HCT116 (cell line): ENCODE data around the gene UBE2O. TPM values are rescaled to one million over a fixed set of nuclear protein-coding genes. Genes with fewer than 3 reads are reported as not detected.

ENCODE experiments used
- ATAC-seq: fragments of 200-7000 bp; cut with Tn5 transposase; 2 replicates; pipeline ENCODE4 v1.9.1; 2020; ENCODE audit warnings: mild to moderate bottlenecking, moderate library complexity
- BruUV-seq: library from RNA; stranded (reverse); fragments of 400-500 nt; replicated peaks from 2 replicates; lab custom pipeline; 2021; lab: Mats Ljungman, UMichigan
- CTCF ChIA-PET: fragments of 300-600 bp; sonication (Branson Sonifier 250); formaldehyde crosslinking; loops from one replicate; lab custom pipeline; 2021; ENCODE audit warnings: antibody characterized with exemption; lab: Charles Lee
- POLR2A ChIA-PET: fragments of 300-600, 350-600 bp; sonication (Branson Sonifier 250); formaldehyde crosslinking; loops from one replicate; lab custom pipeline; 2021; ENCODE audit warnings: antibody characterized with exemption; lab: Charles Lee
- RAD21 ChIA-PET, 2 experiments: fragments of 300-600 bp; sonication (Branson Sonifier 250); formaldehyde crosslinking; loops; one replicate each; lab custom pipeline; 2023; ENCODE audit warnings: low total read pairs in 2 of 2; ENCODE audit not compliant: uncharacterized antibody in 2 of 2, unreplicated experiment in 2 of 2, low non-redundant PET in 1 of 2; lab: Charles Lee
- DNase-seq: peaks from one replicate; pipeline ENCODE4 v3.0.0-alpha.2; 2010; ENCODE audit warnings: low read depth, low spot score
- H2AFZ ChIP-seq: fragments of 200-600 bp; shearing (Covaris generic), sonication (generic); 2 replicates; pipeline ENCODE4 v1.6.1; 2017; ENCODE audit warnings: low read depth, mixed run types, mixed read lengths, antibody characterized with exemption, low read length; ENCODE audit not compliant: poor library complexity, severe bottlenecking
- H3K27ac ChIP-seq: 2 replicates; pipeline ENCODE4 v1.5.1; 2012; ENCODE audit warnings: low read depth, low read length
- H3K27me3 ChIP-seq: fragments of 200-600 bp; sonication (generic); 2 replicates; pipeline ENCODE4 v1.6.1; 2016; ENCODE audit warnings: mixed run types, low read length, mixed read lengths; ENCODE audit not compliant: insufficient read depth
- H3K36me3 ChIP-seq, 2 experiments: fragments of 200-500 bp in 1 of 2; fragments of 200-600 bp in 1 of 2; sonication (Bioruptor generic) in 1 of 2; sonication (generic) in 1 of 2; 2 replicates each; pipeline versions ENCODE4 v1.5.1 to v1.6.1; 2014 to 2016; ENCODE audit warnings: low read length in 2 of 2, inconsistent platforms in 1 of 2, mixed read lengths in 1 of 2, mixed run types in 1 of 2; ENCODE audit not compliant: insufficient read depth in 2 of 2, control insufficient read depth in 1 of 2
- H3K4me1 ChIP-seq, 2 experiments: fragments of 200-600 bp in 1 of 2; sonication (generic) in 1 of 2; 2 replicates each; pipeline versions ENCODE4 v1.5.1 to v1.6.1; 2012 to 2017; ENCODE audit warnings: low read length in 2 of 2, inconsistent platforms in 1 of 2, mild to moderate bottlenecking in 1 of 2, mixed read lengths in 1 of 2, mixed run types in 1 of 2, moderate library complexity in 1 of 2; ENCODE audit not compliant: insufficient read depth in 2 of 2, control insufficient read depth in 1 of 2
- H3K4me2 ChIP-seq: fragments of 200-600 bp; sonication (generic); 2 replicates; pipeline ENCODE4 v1.6.1; 2017; ENCODE audit warnings: mixed run types, low read length, mixed read lengths
- H3K4me3 ChIP-seq, 2 experiments: fragments of 200-600 bp in 1 of 2; sonication (generic) in 1 of 2; replicated peaks in 1 of 2; 2 replicates each; pipeline ENCODE4 v1.5.1; 2011 to 2016; ENCODE audit warnings: low read length in 2 of 2, control low read depth in 1 of 2, low read depth in 1 of 2, mild to moderate bottlenecking in 1 of 2, mixed read lengths in 1 of 2, mixed run types in 1 of 2
- H3K79me2 ChIP-seq: fragments of 200-600 bp; sonication (generic); 2 replicates; pipeline ENCODE4 v1.6.1; 2017; ENCODE audit warnings: mild to moderate bottlenecking, mixed run types, low read length, moderate library complexity, mixed read lengths; ENCODE audit not compliant: insufficient read depth
- H3K9ac ChIP-seq: fragments of 200-600 bp; sonication (generic); 2 replicates; pipeline ENCODE4 v1.6.1; 2016; ENCODE audit warnings: low read length, mixed read lengths
- H3K9me2 ChIP-seq: fragments of 200-600 bp; sonication (generic), shearing (Covaris generic); 2 replicates; pipeline ENCODE4 v1.6.1; 2017; ENCODE audit warnings: mixed run types, mild to moderate bottlenecking, moderate library complexity; ENCODE audit not compliant: insufficient read depth
- H3K9me3 ChIP-seq, 2 experiments: fragments of 200-500 bp in 1 of 2; fragments of 200-600 bp in 1 of 2; sonication (Bioruptor generic) in 1 of 2; sonication (generic) in 1 of 2; 2 replicates each; pipeline ENCODE4 v1.6.1; 2014 to 2017; ENCODE audit warnings: low read length in 2 of 2, mixed read lengths in 2 of 2, inconsistent platforms in 1 of 2, low read depth in 1 of 2, mild to moderate bottlenecking in 1 of 2, mixed run types in 1 of 2, moderate library complexity in 1 of 2; ENCODE audit not compliant: control insufficient read depth in 1 of 2, insufficient read depth in 1 of 2
- H4K20me1 ChIP-seq: fragments of 200-600 bp; sonication (generic), shearing (Covaris generic); 2 replicates; pipeline ENCODE4 v1.6.1; 2017; ENCODE audit warnings: mixed run types, mild to moderate bottlenecking, moderate library complexity; ENCODE audit not compliant: insufficient read depth
- CBX3 ChIP-seq: IDR thresholded peaks from 2 replicates; pipeline ENCODE4 v1.6.1; 2012; ENCODE audit warnings: low read depth
- CEBPB ChIP-seq: IDR thresholded peaks from 2 replicates; pipeline ENCODE4 v1.6.1; 2012; ENCODE audit warnings: low read depth
- ELF1 ChIP-seq: IDR thresholded peaks from 2 replicates; pipeline ENCODE4 v1.6.1; 2012; ENCODE audit warnings: low read depth, borderline replicate concordance
- FOSL1 ChIP-seq: IDR thresholded peaks from 2 replicates; pipeline ENCODE4 v1.6.1; 2012; ENCODE audit warnings: low read depth
- JUND ChIP-seq: IDR thresholded peaks from 2 replicates; pipeline ENCODE4 v1.6.1; 2012
- MAX ChIP-seq: IDR thresholded peaks from 2 replicates; pipeline ENCODE4 v1.6.1; 2012
- POLR2AphosphoS5 ChIP-seq: IDR thresholded peaks from 2 replicates; pipeline ENCODE4 v1.6.1; 2011; ENCODE audit warnings: mild to moderate bottlenecking, low read depth, low read length, moderate library complexity
- RAD21 ChIP-seq: IDR thresholded peaks from 2 replicates; pipeline ENCODE4 v1.6.1; 2012; ENCODE audit warnings: low read depth, mild to moderate bottlenecking
- REST ChIP-seq: IDR thresholded peaks from 2 replicates; pipeline ENCODE4 v1.6.1; 2012; ENCODE audit warnings: low read depth
- TCF7L2 ChIP-seq: IDR thresholded peaks from 2 replicates; pipeline ENCODE4 v1.7.0; 2011; ENCODE audit warnings: borderline replicate concordance, inconsistent platforms; ENCODE audit not compliant: insufficient read depth, insufficient read length; ENCODE audit errors: extremely low read depth
- YY1 ChIP-seq: IDR thresholded peaks from 2 replicates; pipeline ENCODE4 v1.6.1; 2011; ENCODE audit warnings: low read length, low read depth, moderate library complexity, mild to moderate bottlenecking; ENCODE audit not compliant: insufficient replicate concordance; ENCODE audit errors: extremely low read depth
- ZFX ChIP-seq: fragments of 450-650 bp; IDR thresholded peaks from 2 replicates; pipeline ENCODE4 v1.6.1; 2017
- ZNF274 ChIP-seq: fragments of 200-500 bp; sonication (Bioruptor generic); IDR thresholded peaks from 2 replicates; pipeline ENCODE4 v1.6.1; 2014; ENCODE audit warnings: mild to moderate bottlenecking, low read depth, low read length, inconsistent platforms
- intact Hi-C: fragments of 100-400 bp; cut with micrococcal nuclease; formaldehyde crosslinking; loops from 2 replicates; pipeline ENCODE4 v1.10.0; 2022
- total RNA-seq: library from RNA; stranded (reverse); gene quantifications from one replicate; pipeline ENCODE4 v1.2.1, GENCODE V29; 2021; ENCODE audit not compliant: unreplicated experiment

Gene UBE2O
- total RNA-seq, 1 experiment from 2014 or later, result 59.1 TPM

- no peak for TF ChIP-seq REST
- TF ChIP-seq FOSL1, result no peak
These were observed at the start of gene UBE2O (continued) for GRCh38 chr17:76452660-76453430.

- H4K20me1 ChIP-seq, result peaks cover 5% of the 10 kb centered on the region; the same call in 1 of the 2 replicates
- no peak for ATAC-seq
- no peaks in the 10 kb centered on the region for H3K27me3 ChIP-seq
- intact Hi-C loops, result loop anchor here (1.0 to 5.0 kb wide), 2 partner anchors 36 to 200 kb away; no protein-coding TSS in a partner anchor
- no TSS peak for BruUV-seq
- ChIA-PET CTCF (interaction anchor here (0.9 to 9.5 kb wide), 3 partner anchors 35 to 104 kb away, joined by 5 to 100 read pairs (median 7); partner anchors contain the start of gene AANAT), POLR2A (interaction anchor here (0.9 to 2.3 kb wide), 4 partner anchors 13 to 170 kb away, joined by 3 to 7 read pairs (median 4); partner anchors contain the start of genes AANAT and PRPSAP1), RAD21 (interaction anchor here in 1 of 2 experiments (0.9 kb wide), 1 partner anchor 43 kb away, joined by 5 read pairs; no protein-coding TSS in a partner anchor)
- no peak for DNase-seq
- peak overlapping the region; percentile 96 for H3K27ac ChIP-seq
- peak overlapping the region; percentile 82 for H3K9ac ChIP-seq
- no peaks in the 10 kb centered on the region for H3K9me3 ChIP-seq
- H3K9me2 ChIP-seq, result no peaks in the 10 kb centered on the region
- H3K4me3 ChIP-seq, result peak overlapping the region; percentile 31 to 92; a peak in 3 of 4 replicates
- H3K4me2 ChIP-seq, result peak overlapping the region; percentile 97
- H3K79me2 ChIP-seq, result peaks cover 42% of the 10 kb centered on the region
- peaks cover 32 to 49% of the 10 kb centered on the region in 2 experiments for H3K4me1 ChIP-seq
- H2AFZ ChIP-seq, result no peak overlapping the region
- no peaks in the 10 kb centered on the region; a peak in 1 of 4 replicates for H3K36me3 ChIP-seq
- TF ChIP-seq ZNF274 (no peak), TCF7L2 (no peak), YY1 (no peak), FOSL1 (no peak), RAD21 (no peak), ZFX (no peak), JUND (no peak), REST (no peak), POLR2AphosphoS5 (no peak), CEBPB (no peak), CBX3 (no peak), MAX (no peak), ELF1 (no peak)
These were observed 48.9 kb upstream of the UBE2O start for GRCh38 chr17:76501827-76502307.
